Stimulated activated CD4-positive, alpha-beta T cell treated with anti-CD3 and anti-CD28 coated beads, Interleukin-4, amount 100 ng/mL, for 1 hour (primary cell): ENCODE measurements around the gene IL4R.
A peak's percentile ranks its signal among the peaks of the same experiment; 100 is the strongest.
"Not testable (repeated sequence)": the region's sequence is repeated elsewhere in the genome, so short reads cannot be mapped to it uniquely, and the experiment has no call there.

Experiments
- DNase-seq: peaks from one replicate; pipeline ENCODE4 v3.0.0-alpha.2; 2020

The IL4R gene

DNA sequence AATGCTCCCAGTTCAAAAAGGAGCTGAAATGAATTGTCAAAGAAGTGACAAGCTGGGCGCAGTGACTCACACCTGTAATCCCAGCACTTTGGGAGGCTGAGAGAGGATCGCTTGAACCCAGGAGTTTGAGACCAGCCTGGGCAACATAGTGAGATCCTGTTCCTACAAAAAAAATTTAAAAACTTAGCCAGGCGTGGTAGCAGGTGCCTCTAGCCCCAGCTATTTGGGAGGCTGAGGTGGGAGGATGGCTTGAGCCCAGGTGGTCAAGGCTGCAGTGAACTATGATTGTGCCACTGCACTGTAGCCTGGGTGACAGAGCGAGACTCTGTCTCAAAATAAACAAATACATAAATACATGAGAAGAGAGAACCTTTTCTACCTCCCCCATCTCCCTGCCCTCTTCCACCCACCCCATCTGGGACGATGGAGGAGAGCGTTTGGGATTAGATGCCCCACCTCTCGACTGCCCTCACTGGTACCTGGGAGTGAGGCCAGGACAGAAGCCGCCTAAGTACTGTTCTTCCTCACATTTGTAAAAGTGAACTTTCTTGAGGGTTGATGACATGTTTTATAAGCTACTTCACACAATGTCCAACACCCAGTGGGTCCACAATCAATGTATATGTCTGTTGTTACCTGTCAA, 2.4 kb downstream of the IL4R start:
- DNase-seq: no peak

- DNase-seq: no peak
Observed at GRCh38 chr16:27317320-27317719, 3.5 kb downstream of the IL4R start.

DNA sequence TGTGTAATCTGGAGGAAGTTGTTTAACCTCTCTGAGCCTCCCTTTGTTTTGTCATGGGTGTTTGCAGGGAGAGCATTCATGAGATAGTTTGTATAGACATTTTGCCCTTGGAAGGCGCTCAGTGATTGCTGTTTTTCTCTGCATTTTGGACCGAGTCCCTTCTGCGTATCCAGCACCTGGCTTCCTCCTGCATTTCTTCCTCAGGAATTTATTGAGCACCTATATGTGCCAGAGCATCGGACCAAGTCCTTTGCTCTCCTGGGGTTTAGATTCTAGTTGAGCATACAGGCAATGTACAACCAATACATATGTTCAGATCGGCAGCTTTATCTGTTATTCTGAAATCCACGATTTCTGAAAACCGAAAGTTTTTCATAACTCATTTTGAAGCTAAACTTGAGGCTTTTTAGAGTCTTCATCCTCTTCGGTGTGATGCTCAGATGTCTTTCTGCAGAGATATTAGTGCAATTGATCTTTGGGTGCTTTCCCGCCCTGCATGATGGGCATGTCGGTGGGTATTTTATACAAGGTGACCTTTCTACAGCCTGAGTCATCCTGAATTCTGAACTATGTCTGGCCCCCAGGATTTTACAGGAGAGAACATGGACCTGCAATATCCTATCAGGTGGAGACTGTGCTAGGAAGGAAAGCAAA, 4.1 kb downstream of the IL4R start:
- DNase-seq: peak; percentile 44

DNA sequence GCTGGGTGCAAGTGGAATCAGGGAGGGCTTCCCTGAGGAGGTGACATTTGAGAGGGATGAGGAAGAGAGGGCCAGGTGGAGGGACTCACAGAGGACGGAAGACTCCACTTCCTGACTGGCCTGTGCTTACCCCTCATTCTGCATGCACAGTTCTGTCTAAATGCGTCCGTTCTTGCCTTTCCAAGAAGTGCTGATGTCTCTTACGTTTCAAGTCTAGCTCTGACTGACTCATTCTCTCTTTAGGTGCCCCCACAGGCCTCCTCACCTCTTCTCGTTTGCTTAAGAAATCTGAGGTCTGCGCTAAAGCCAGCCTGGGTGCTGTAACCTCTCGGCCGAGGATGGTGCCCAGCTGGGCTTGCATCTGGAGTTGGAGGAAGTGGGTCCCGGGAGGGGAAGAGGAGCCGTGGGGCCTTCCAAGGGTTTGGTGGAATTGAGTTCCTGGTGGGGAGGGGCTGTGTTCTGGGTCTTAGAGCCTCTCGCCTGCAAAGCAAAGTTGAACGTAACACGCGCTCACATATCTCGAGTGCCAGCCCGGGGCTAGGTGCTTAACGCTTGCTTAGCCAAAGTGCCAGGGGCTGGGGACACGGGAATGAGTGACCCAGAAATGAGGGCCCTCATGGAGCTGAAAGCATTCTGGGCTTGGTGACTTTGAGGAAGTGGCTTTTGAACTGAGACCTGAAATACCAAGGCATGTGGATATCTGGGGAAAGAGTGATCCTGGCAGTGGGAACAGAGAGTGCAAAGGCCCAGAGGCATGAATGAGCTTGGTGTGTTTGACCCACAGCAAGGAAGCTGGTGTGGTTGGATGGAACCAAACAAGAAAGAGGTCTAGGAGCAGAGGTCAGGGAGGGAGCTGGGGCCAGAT, 4.8 kb downstream of the IL4R start:
- DNase-seq: peak; percentile 50

GRCh38 chr16:27319257-27319965, 5.6 kb downstream of the IL4R start:
- no peak for DNase-seq

DNA sequence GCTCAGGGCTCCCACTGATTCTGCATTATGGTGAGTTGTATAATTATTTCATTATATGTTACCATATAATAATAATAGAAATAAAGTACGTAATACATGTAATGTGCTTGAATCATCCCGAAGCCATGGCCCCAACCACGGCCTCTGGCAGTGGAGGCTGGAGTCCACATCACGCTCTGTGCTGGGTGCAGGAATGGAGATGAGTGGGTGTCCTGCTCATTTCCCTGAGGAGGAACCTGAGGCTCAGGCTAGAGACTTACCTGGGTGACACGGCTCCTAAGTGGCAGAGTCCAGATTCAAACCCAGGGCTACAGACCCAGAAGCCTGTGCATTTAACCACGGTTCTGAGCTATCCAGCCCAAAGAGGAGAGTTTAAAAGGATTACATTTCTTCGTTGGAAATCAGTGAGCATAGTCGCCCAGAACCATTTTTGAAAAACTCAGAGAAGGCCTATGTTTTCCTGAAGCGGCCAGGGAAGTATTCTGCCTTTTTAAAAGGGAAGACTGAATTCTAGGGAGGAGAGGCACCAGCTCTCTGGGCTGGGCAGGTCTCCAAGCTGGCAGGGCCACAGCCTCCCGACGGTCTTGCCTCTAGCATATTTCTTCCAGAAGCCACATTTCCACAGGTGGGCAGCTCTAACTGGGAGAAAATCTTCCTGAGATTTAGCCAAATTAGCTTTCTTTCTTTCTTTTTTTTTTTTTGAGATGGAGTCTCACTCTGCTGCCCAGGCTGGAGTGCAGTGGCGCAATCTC, 6.7 kb downstream of the IL4R start:
- no peak for DNase-seq

- DNase-seq: no peak
Observed at GRCh38 chr16:27321013-27321915, 7.5 kb downstream of the IL4R start.

- no peak for DNase-seq
Observed at GRCh38 chr16:27322858-27323780, 9.3 kb downstream of the IL4R start.

DNA sequence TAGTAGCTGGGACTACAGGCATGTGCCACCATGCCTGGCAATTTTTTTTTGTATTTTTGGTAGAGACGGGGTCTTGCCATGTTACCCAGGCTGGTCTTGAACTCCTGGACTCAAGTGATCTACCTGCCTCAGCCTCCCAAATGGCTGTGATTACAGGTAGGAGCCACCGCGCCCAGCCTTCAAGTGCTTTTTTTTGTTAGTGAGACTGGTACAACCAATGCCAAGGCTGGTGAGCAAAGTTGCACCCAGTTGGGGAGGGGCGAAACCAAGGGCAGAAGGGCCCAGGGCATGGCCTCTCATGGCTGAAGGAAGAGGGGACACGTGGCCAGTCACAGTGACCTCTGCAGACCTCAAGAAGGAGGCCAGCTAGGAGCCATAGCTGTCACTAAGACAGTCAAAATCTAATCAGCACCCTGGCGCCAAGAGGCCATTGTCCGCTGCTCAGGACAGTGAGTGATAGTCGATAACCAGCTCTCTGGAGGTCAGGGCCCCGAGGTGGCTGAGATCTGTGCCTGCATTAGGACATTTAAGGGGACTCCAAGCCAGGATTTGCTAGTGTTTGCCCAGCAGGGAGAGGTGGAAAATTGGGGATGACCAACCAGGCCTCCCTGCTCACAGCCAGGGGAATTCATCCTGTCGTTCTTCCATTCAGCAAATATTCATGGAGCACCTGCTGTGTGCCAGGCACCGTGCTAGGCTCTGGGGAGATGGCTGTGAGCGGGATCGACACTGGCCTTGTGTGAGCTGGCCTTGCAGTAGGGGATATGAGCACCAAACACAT, 10.2 kb downstream of the IL4R start:
- DNase-seq: no peak

- DNase-seq: no peak
Observed at GRCh38 chr16:27324851-27325301, 11.1 kb downstream of the IL4R start.

DNA sequence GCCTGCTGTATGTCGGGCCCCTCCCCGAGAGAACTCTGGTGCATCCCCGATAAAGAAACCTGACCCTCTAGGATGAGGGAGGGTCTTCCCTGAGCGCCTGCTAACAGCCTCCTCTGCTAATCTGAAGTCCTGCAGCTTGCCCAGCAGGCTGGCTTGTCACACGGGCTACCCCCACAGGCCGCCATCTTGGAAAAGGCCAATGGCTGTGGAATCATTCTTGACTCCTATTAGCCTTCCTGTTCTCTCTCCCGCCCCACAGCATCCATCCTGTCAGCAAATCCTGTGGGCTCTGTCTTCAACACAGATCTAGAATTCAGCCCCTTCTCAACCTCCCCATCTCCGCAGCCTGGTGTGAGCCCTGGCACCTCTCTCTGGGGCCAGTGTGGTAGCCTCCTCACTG, 12.0 kb downstream of the IL4R start:
- no peak for DNase-seq

GRCh38 chr16:27326251-27326650, 12.5 kb downstream of the IL4R start:
- DNase-seq: no peak

GRCh38 chr16:27326738-27327585, 13.2 kb downstream of the IL4R start:
- peak; percentile 29 for DNase-seq

- DNase-seq: no peak
Observed at GRCh38 chr16:27327586-27327915, 13.8 kb downstream of the IL4R start.

- no peak for DNase-seq
Observed at GRCh38 chr16:27328937-27329336, 15.2 kb downstream of the IL4R start.

GRCh38 chr16:27329376-27330079, 15.8 kb downstream of the IL4R start:
- not testable (repeated sequence) for DNase-seq

GRCh38 chr16:27330542-27330941, 16.8 kb downstream of the IL4R start:
- DNase-seq: no peak

DNA sequence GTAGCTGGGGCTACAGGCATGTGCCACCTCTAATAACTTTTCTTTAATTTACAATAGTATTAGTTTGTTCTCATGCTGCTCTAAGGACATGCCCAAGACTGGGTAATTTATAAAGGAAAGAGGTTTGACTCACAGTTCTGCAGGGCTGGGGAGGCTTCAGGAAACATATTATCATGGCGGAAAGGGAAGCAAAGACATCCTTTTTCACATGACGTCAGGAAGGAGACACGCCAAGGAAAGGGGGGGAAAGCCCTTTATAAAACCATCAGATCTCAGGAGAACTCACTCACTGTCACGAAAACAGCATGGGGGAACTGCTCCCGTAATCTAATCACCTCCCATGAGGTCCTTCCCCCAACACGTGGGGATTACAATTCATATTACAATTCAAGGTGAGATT, 18.3 kb downstream of the IL4R start:
- DNase-seq: no peak
